HG02973 (cell line): ENCODE results near the gene ALDOC.
"Not testable (repeated sequence)": the region's sequence is repeated elsewhere in the genome, so short reads cannot be mapped to it uniquely, and the experiment has no call there.

ENCODE experiments used
- ATAC-seq: cut with Tn5 transposase; IDR thresholded peaks from one replicate; pipeline ENCODE4 v1.9.1; 2021; ENCODE audit warnings: moderate library complexity; ENCODE audit not compliant: unreplicated experiment

Gene ALDOC

GRCh38 chr17:28584434-28584833 lies 7.7 kb upstream of the ALDOC start:
- no peak for ATAC-seq

- no peak for ATAC-seq
These were observed 5.8 kb upstream of the ALDOC start for GRCh38 chr17:28582513-28582912.

- ATAC-seq: no peak
These were observed 4.3 kb upstream of the ALDOC start for GRCh38 chr17:28580959-28581358.

GRCh38 chr17:28579526-28579925 lies 2.8 kb upstream of the ALDOC start:
- ATAC-seq: no peak

GRCh38 chr17:28578246-28579195 lies 1.8 kb upstream of the ALDOC start:
- ATAC-seq: no peak

- ATAC-seq: no peak
These were observed 750 bp upstream of the ALDOC start for GRCh38 chr17:28577466-28577824.

GRCh38 chr17:28576016-28576415 lies 679 bp downstream of the ALDOC start:
- ATAC-seq: not testable (repeated sequence)

GRCh38 chr17:28575126-28575795 lies 1.4 kb downstream of the ALDOC start:
- ATAC-seq: no peak

- ATAC-seq: no peak
These were observed 2.2 kb downstream of the ALDOC start for GRCh38 chr17:28574526-28574925.

GRCh38 chr17:28573966-28574480 lies 2.7 kb downstream of the ALDOC start:
- ATAC-seq: no peak

- ATAC-seq: no peak
These were observed 3.2 kb downstream of the ALDOC start for GRCh38 chr17:28573521-28573920.

GRCh38 chr17:28573040-28573380 lies 3.7 kb downstream of the ALDOC start:
- no peak for ATAC-seq

- no peak for ATAC-seq
These were observed 4.2 kb downstream of the ALDOC start for GRCh38 chr17:28572259-28573039.

- peak; percentile 62 for ATAC-seq
These were observed 5.2 kb downstream of the ALDOC start, which contains the start of gene PIGS for GRCh38 chr17:28571361-28572122. PIGS (minus strand) TSS chr17:28571524; CDS start chr17:28571496, 28 bp downstream.

GRCh38 chr17:28570716-28571360 lies 5.9 kb downstream of the ALDOC start:
- ATAC-seq: peak; percentile 24

- no peak for ATAC-seq
These were observed 7.2 kb downstream of the ALDOC start for GRCh38 chr17:28569446-28569845.

GRCh38 chr17:28567604-28568003 lies 9.1 kb downstream of the ALDOC start:
- no peak for ATAC-seq

GRCh38 chr17:28563475-28563874 lies 13.2 kb downstream of the ALDOC start:
- no peak for ATAC-seq

GRCh38 chr17:28555022-28555421 lies 21.7 kb downstream of the ALDOC start:
- no peak for ATAC-seq

- no peak for ATAC-seq
These were observed 22.1 kb downstream of the ALDOC start for GRCh38 chr17:28554565-28554964.
